Measurements from ENCODE around the gene NLN. TPM values are rescaled to one million over a fixed set of nuclear protein-coding genes. Genes with fewer than 3 reads are reported as not detected.

NLN gene
- total RNA-seq, 1 donor from 2014 or later: 47.2 TPM

GRCh38 chr5:65758546-65759144, 36.6 kb downstream of the NLN start:
- TF ChIP-seq, protein P1, sequence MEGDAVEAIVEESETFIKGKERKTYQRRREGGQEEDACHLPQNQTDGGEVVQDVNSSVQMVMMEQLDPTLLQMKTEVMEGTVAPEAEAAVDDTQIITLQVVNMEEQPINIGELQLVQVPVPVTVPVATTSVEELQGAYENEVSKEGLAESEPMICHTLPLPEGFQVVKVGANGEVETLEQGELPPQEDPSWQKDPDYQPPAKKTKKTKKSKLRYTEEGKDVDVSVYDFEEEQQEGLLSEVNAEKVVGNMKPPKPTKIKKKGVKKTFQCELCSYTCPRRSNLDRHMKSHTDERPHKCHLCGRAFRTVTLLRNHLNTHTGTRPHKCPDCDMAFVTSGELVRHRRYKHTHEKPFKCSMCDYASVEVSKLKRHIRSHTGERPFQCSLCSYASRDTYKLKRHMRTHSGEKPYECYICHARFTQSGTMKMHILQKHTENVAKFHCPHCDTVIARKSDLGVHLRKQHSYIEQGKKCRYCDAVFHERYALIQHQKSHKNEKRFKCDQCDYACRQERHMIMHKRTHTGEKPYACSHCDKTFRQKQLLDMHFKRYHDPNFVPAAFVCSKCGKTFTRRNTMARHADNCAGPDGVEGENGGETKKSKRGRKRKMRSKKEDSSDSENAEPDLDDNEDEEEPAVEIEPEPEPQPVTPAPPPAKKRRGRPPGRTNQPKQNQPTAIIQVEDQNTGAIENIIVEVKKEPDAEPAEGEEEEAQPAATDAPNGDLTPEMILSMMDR (conservative IDR thresholded peaks at IDR 0.05): no peak
- Mint-ChIP-seq H3K27ac (peak overlapping the region; percentile 12), H3K4me3 (no peak overlapping the region), H3K9me3 (no peaks in the 10 kb centered on the region), H3K27me3 (no peaks in the 10 kb centered on the region), H3K4me1 (ENCODE audit: unreplicated experiment) (no peaks in the 10 kb centered on the region), H3K36me3 (peaks cover 10% of the 10 kb centered on the region)
- DNase-seq (ENCODE audit: extremely low spot score, unreplicated experiment): no peak

- Mint-ChIP-seq H3K4me3 (no peak overlapping the region), H3K27ac (no peak overlapping the region), H3K27me3 (no peaks in the 10 kb centered on the region), H3K4me1 (ENCODE audit: unreplicated experiment) (no peaks in the 10 kb centered on the region), H3K9me3 (no peaks in the 10 kb centered on the region), H3K36me3 (peaks cover 13% of the 10 kb centered on the region)
- no peak for DNase-seq (ENCODE audit: extremely low spot score, unreplicated experiment)
- TF ChIP-seq, protein P1 (conservative IDR thresholded peaks at IDR 0.05): no peak
Measured at GRCh38 chr5:65760504-65761275, 38.7 kb downstream of the NLN start.

DNA sequence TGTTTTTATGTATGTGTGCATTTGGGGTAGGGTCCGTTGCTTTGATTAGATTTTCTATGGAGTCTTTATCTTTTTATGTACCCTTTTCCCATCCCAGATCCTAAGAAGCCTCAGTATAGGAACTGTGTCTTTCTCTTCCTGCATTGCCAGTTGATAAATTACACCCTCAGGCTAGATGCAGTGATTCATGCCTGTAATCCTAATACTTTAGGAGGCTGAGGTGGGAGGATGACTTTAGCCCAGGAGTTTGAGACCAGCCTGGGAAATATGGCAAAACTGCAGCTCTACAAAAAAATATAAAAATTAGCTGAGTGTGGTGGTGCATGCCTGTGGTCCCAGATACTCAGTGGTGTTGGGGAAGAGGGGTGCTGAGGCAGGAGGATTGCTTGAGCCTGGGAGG, 40.2 kb downstream of the NLN start:
- Mint-ChIP-seq H3K27me3 (no peaks in the 10 kb centered on the region), H3K36me3 (peaks cover 22% of the 10 kb centered on the region), H3K4me1 (ENCODE audit: unreplicated experiment) (no peaks in the 10 kb centered on the region)

GRCh38 chr5:65765582-65765981, 43.6 kb downstream of the NLN start:
- H3K27ac Mint-ChIP-seq: no peak overlapping the region
- no peaks in the 10 kb centered on the region for H3K27me3 Mint-ChIP-seq
- no peaks in the 10 kb centered on the region for H3K4me1 Mint-ChIP-seq (ENCODE audit: unreplicated experiment)
- H3K4me3 Mint-ChIP-seq: no peak overlapping the region
- H3K36me3 Mint-ChIP-seq: peaks cover 31% of the 10 kb centered on the region
- TF ChIP-seq, protein P1 (conservative IDR thresholded peaks at IDR 0.05): no peak
- H3K9me3 Mint-ChIP-seq: peaks cover 5% of the 10 kb centered on the region
- no peak for DNase-seq (ENCODE audit: extremely low spot score, unreplicated experiment)

More for the DNA sequence above, 40.2 kb downstream of the NLN start:
- no peak overlapping the region for H3K4me3 Mint-ChIP-seq
- H3K9me3 Mint-ChIP-seq: no peaks in the 10 kb centered on the region
- no peak for DNase-seq (ENCODE audit: extremely low spot score, unreplicated experiment)
- TF ChIP-seq, protein P1 (conservative IDR thresholded peaks at IDR 0.05): no peak
- H3K27ac Mint-ChIP-seq: no peak overlapping the region

GRCh38 chr5:65766175-65766574, 44.2 kb downstream of the NLN start:
- DNase-seq (ENCODE audit: extremely low spot score, unreplicated experiment): no peak
- H3K4me1 Mint-ChIP-seq (ENCODE audit: unreplicated experiment): no peaks in the 10 kb centered on the region
- H3K27ac Mint-ChIP-seq: no peak overlapping the region
- H3K9me3 Mint-ChIP-seq: peaks cover 5% of the 10 kb centered on the region
- TF ChIP-seq, protein P1 (conservative IDR thresholded peaks at IDR 0.05): no peak
- H3K27me3 Mint-ChIP-seq: no peaks in the 10 kb centered on the region
- H3K36me3 Mint-ChIP-seq: peaks cover 31% of the 10 kb centered on the region
- no peak overlapping the region for H3K4me3 Mint-ChIP-seq

All from type B pancreatic cell (in vitro differentiated cells).